Activated CD4-positive, alpha-beta T cell treated with anti-CD3 and anti-CD28 coated beads for 48 hours (primary cell): Measurements from ENCODE around the gene PASD1.
"Not testable (repeated sequence)": the region's sequence is repeated elsewhere in the genome, so short reads cannot be mapped to it uniquely, and the experiment has no call there.

Experiments used
- DNase-seq: peaks from one replicate; pipeline ENCODE4 v3.0.0-alpha.2; 2020

PASD1 gene

GRCh38 chrX:151624677-151625076, 61.2 kb downstream of the PASD1 start:
- DNase-seq: no peak

- no peak for DNase-seq
Observed at GRCh38 chrX:151631822-151632221, 68.3 kb downstream of the PASD1 start.

- DNase-seq: no peak
Observed at GRCh38 chrX:151633157-151633556, 69.7 kb downstream of the PASD1 start.

- no peak for DNase-seq
Observed at GRCh38 chrX:151634937-151635336, 71.5 kb downstream of the PASD1 start.

DNA sequence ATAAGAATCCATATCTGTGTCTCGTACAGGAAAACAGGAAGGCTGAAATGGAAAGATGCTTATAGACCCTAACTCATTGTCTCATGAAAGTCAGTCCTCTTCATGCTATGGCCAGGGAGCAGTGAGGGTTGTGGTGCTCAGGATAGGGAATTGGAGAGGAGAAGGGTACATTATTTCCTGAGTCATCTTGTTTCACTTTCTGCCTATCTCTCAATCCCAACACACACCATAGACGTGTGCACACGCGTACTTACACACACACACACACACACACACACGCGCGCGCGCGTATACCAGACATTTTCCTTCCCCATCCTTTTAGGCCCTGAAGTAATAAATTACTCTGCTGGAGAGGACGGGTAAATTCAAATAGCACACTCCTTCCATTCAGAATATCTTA, 78.1 kb downstream of the PASD1 start:
- DNase-seq: no peak

DNA sequence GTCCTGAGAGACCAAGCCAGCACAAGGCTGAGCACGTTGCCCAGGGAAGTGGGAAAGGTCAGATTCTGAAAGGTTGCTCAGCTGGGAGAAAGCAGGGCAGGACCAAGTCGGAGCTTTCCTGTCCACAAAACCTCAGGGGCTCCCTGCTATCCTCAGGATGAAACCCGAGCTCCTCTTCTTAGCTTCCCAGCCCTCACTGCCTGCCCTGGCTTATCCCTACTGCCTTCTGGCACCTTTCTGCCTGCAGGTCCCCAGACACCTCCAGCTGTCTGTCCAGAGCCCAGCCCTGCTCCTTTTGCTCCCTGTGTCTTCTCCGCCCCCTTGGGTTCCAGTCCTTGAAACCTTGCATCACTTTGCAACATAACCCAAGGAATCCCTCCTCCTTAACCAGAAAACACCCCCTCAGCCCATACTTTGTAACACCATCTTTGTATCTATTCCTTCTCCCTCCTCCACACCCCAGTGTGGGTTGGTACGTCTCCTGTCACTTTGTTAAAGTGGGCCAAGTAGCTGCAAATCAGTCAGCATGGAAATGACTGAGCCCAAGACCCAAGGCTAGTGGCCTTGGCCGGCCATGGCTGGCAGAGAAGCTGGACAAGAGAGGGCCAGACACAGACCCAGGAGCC, 111.8 kb downstream of the PASD1 start:
- DNase-seq: no peak

DNA sequence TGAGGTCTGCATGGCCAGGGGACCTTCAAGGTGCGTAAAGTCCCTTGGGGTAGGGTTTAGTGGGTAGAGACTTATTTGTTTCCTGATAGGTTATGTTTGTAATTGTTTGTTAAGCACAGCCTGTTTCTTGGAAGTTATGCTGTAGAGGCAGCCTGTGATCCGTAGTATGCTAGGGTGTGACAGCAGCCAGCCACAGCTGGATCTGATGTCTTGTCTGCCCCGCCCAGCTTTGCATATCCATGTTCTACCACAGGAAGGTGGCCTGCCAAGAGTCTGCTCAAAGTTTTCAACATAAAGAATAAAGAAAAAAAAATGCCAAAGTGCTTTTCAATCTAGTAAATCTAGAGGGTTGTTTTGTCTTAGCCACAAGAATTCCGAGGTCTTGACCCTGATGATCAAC, 112.7 kb downstream of the PASD1 start:
- no peak for DNase-seq

- DNase-seq: no peak
Observed at GRCh38 chrX:151679798-151680402, 116.4 kb downstream of the PASD1 start.

- DNase-seq: peak; percentile 72
Observed at GRCh38 chrX:151680805-151681204, 117.3 kb downstream of the PASD1 start.

- no peak for DNase-seq
Observed at GRCh38 chrX:151687635-151688034, 124.2 kb downstream of the PASD1 start.

DNA sequence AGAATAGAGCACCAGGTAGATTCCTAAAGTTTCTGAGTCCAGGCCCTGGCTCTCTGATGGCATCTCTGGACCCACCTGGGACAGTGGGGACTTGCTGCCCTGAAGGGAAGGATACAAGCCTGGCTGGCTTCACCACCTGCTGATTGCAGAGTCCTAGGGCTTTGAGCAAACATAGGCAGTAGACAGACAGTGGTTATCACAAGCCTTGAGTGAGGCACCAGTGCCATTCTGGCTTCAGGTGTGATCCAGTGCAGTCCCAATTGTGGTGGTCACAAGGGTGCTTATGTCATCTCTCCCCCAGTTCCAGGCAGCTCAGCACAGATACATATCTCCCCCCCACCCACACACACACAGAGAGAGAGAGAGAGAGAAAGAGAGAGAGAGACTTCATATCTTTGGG, 125.2 kb downstream of the PASD1 start:
- DNase-seq: no peak

DNA sequence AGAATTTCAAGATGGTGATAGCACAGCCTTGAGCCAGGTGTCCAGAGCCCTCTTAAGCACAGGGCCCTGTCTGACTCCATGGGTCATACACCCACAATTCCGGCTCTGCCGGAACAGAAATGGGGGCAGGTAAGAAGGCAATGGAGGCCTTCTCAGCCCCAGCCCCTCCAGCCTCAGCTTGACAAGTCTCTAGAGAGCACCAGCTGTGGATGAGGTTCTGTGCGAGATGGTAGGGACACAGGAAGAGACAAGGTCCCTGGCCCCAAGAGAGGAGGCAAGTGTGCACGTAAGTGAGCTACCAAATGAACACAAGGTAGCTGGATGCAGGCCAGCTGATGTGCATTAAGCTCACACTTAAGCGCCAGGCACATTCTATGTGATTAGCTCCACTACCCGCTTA, 129.3 kb downstream of the PASD1 start:
- DNase-seq: no peak

- no peak for DNase-seq
Observed at GRCh38 chrX:151694121-151694520, 130.6 kb downstream of the PASD1 start.

GRCh38 chrX:151694661-151695582, 131.4 kb downstream of the PASD1 start, which contains the start of gene PRRG3:
TSS of gene PRRG3 (plus strand) at chrX:151695458. CDS start at chrX:151698815, 3,357 bp downstream.
- no peak for DNase-seq

DNA sequence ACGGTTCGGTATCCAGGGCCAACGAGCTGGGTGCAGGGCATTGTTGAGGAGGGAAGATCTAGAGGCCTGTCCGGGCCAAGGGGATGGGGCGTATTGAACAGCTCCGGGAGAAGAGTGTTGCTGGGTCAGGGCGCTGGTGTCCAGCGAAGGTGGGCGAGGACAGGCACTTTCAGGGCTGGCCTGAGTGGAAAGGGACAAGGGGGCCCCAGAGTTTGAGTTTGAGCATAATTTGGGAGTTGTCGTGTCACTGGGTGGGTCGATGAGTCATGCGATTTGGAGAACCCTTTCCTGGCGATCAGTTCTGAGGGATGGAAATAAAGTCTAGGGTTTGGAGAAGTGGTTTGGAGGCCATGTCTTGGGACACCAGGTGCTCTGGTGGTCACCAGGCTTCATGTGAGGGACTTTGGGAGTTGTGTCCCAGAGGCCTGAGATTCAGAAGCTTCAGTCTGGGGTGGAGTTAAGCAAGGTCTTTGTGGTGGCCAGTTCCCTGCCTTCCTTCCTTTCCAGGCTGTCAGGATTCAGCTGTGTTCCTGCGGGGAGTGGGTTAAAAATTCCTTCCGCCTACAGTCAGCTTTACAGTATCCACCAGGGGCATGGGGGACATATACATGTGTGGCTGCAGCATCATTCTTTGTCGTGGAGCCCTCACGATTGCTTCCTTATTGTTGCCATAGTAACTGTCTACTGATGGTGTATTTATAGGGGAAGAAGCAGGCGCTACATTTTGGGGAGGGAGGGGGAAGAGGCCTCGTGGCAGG, 132.3 kb downstream of the PASD1 start:
- no peak for DNase-seq

DNA sequence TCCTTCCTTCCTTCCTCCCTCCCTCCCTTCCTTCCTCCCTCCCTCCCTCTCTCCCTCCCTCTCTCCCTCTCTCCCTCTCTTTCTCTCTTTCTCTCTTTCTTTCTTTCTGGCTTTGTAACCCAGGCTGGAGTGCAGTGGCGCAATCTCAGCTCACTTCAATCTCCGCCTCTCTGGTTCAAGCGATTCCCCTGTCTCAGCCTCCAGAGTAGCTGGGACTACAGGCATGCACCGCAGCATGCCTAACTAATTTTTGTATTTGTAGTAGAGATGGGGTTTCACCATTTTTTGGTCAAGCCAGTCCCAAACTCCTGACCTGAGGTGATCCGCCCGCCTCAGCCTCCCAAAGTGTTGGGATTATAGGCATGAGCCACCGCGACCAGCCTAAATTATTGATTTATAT, 133.6 kb downstream of the PASD1 start:
- DNase-seq: not testable (repeated sequence)

DNA sequence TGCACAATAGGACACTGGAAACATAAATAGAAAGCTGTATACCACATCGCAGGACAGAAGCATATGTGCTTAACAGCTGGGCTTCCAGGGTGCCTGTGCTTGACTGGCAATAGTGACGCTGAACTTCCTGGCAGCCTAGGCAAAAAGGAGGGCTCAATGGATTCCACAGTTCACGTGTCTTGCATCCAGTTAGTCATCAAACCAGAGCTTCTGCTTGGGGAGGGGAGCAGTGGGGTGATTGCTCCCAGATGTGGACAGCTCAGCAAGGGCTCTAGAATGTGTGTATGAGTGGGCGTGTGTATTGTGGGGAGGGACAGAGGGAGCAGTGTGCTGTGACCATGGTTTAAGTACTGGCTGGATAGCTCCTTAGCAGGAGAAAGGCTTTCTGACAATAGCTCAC, 134.0 kb downstream of the PASD1 start:
- no peak for DNase-seq

GRCh38 chrX:151698485-151698884, 135.0 kb downstream of the PASD1 start:
- DNase-seq: no peak

DNA sequence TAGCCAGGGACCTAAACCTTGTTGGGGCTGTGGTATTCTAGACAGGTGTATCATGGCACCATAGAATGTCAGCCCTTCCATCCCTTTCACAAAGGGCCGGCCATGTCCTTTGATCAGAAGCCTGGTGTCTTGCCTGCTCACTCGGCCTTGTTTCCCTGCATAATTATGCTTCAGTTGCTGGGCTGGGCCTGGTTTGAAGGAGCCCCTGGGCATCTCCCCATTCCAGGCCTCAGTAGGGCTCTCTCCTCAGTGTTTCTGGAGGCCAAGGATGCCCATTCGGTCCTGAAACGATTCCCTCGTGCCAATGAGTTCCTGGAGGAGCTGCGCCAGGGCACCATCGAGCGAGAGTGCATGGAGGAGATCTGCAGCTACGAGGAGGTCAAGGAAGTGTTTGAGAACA, 136.3 kb downstream of the PASD1 start:
- no peak for DNase-seq

DNA sequence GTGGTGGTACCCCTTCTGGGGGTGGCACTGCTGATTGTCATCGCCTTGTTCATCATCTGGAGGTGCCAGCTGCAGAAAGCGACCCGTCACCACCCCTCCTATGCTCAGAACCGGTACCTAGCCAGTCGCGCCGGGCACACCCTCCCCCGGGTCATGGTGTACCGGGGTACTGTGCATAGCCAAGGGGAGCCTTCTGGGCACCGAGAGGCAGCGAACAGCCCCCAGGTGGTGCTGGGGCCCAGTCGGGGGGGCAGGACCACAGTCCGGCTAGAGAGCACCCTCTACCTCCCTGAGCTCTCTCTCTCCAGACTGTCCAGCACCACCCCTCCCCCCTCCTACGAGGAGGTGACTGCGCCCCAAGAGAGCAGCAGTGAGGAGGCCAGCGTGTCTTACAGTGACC, 137.1 kb downstream of the PASD1 start:
- DNase-seq: no peak

DNA sequence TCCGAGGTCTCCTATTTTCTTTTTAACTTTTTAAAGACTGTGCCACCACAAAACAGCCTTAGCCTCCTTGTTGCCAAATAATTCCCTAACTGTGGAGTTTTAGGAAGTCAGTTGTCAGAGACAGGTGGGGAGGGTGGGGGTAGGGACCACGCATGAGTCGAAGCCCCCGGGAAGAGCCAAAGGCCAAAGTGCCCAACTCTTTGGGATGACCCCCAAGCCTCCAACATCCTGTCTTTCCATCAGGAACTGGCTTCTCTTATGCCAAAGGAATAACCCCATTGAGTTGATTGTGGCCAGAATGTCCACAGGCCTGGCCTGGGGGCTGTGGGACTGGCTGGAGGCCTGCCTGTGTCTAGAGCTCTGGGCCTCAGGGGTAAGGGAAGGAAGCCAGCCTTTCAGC, 137.6 kb downstream of the PASD1 start:
- DNase-seq: no peak

DNA sequence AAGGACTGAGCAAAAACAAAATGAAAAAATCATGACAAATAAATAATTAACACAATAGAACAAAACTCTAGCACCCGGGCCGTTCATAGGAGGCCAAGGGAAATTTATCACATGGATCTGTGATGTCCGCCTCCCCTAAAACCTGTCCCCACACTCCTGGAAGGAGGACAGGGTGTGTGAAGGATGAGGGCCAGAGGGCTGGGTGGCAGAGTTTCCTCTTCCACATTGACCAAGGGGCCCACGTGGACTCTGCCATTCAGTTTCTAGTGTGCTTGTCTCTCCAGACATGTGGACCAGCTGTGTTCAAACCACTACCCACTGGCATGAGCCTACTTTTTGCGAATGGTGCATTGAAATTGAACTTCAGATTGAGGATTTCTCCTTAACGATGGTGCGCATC, 138.1 kb downstream of the PASD1 start:
- no peak for DNase-seq

DNA sequence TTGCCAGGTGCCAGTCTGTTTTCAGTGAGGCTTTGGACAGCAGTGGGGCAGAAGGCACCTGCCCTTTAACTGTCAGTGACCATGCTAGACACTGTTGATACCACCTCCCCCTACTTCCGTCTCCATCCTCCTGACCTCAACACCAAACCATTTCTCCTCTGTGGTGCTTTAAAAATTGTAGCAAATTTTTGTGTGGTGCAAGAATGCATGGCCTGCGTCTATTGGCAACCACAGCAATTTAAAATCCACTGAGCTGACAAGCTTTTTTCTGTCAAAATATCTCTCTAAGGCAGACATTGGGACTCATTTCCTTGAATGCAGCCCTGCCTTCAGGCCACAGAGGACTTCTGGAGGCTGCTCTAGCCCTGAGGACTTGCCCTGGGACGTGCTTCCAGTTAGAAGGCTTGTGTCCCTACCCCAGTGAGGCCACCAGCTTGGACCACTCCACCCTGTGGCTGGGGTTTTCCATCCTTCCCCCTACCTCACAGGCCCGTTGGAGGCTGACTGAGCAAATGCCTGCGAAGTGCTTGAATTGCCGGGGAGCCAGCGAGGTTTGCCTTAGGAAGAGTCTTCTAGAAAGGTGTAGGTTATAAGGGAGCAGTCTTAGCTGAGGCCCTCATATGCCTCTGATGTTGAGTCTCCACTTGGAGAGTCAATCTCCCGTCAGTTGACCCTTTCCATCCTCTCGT, 138.7 kb downstream of the PASD1 start:
- DNase-seq: no peak
